OCI-LY3 (cell line): ENCODE measurements around the gene ANKDD1A.

Source experiments
- CTCF ChIP-seq: fragments of 200-600, 300-600 bp; sonication (generic); IDR thresholded peaks from 2 replicates; pipeline ENCODE4 v1.5.1; 2014; ENCODE audit warnings: antibody characterized with exemption, low read length, low read depth
- EZH2phosphoT487 ChIP-seq: fragments of 200-600 bp; shearing (Covaris generic); IDR thresholded peaks from 2 replicates; pipeline ENCODE4 v1.6.1; 2018; ENCODE audit warnings: antibody characterized with exemption, mixed run types, low read depth

DNA sequence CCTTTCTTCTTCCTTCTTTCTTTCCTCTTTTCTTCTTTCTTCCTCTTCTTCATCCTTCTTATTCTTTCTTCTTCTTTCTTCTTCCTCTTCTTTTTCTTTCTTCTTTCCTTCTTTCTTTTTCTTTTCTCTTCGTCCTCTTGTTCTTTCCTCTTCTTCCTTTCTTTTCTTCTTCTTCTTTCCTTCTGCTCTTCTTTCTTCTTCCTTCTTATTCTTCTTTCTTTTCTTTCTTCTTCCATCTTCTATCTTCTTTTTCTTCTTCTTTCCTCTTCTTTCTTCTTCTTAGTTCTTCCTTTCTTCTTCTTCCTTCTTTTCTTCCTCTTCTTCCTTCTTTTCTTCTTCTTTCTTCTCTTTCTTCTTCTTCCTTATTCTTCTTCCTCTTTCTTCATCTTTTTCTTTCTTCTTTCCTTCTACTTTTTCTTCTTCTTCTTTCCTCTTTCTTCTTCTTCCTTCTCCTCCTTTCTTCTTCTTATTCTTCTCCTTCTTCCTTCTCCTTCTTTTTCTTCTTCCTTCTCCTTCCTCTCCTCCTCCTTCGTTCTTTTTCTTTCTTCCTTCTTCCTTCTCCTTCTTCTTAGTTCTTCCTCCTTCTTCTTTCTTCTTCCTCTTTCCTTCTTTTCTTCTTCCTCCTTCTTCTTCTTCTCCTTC, 40.2 kb downstream of the ANKDD1A start:
- TF ChIP-seq CTCF = no peak
- no peak for TF ChIP-seq EZH2phosphoT487
